ENCODE measurements around the gene SRL.

- TF ChIP-seq POLR2A (IDR thresholded peaks at IDR 0.05) (no peak), CTCF (IDR thresholded peaks at IDR 0.05) (no peak)
Measured at GRCh38 chr16:4205971-4206370, 35.9 kb downstream of the SRL start.
